HepG2 (cell line): ENCODE data around the gene RASA2. TPM values are rescaled to one million over a fixed set of nuclear protein-coding genes. Genes with fewer than 3 reads are reported as not detected.

Source experiments
- ATAC-seq: fragments of 200-7000 bp; cut with Tn5 transposase; 3 replicates; pipeline ENCODE4 v1.9.1; 2020; ENCODE audit warnings: mild to moderate bottlenecking, moderate library complexity
- BruUV-seq: library from RNA; stranded (reverse); fragments of 400-500 nt; replicated peaks from 2 replicates; lab custom pipeline; 2021; lab: Mats Ljungman, UMichigan
- CTCF ChIA-PET: fragments of 300-600 bp; formaldehyde crosslinking; extraction: SDS; loops from one replicate; lab custom pipeline; 2021; ENCODE audit warnings: low total read pairs, inconsistent platforms, low intra/inter-chr PET ratio; lab: Yijun Ruan, JAX
- POLR2A ChIA-PET: fragments of 350-600 bp; sonication (Branson Sonifier 250); formaldehyde crosslinking; loops from one replicate; lab custom pipeline; 2020; ENCODE audit warnings: antibody characterized with exemption, inconsistent platforms; lab: Yijun Ruan, JAX
- DNase-seq: peaks from one replicate; pipeline ENCODE4 v3.0.0-alpha.2; 2015; ENCODE audit warnings: low spot score
- FAIRE-seq: peaks from 3 replicates; lab custom pipeline; 2011; peaks lifted over from hg19 to GRCh38; lab: Jason Lieb, UNC
- H2AFZ ChIP-seq: one replicate; pipeline ENCODE4 v1.6.1; 2011; ENCODE audit warnings: low read length, inconsistent platforms
- H3K27ac ChIP-seq: fragments of 300-600 bp; 3 replicates; pipeline ENCODE4 v1.8.0; 2011; ENCODE audit warnings: mixed run types, mild to moderate bottlenecking, mixed read lengths, low read length, inconsistent platforms; ENCODE audit not compliant: insufficient read depth; ENCODE audit errors: extremely low read length
- H3K27me3 ChIP-seq, 2 experiments: fragments of 200-600 bp in 1 of 2; 2 replicates in 1 of 2; 3 replicates in 1 of 2; pipeline versions ENCODE4 v1.6.0 to v1.8.0; 2011; ENCODE audit warnings: low read length in 2 of 2, mild to moderate bottlenecking in 2 of 2, moderate library complexity in 2 of 2, inconsistent platforms in 1 of 2; ENCODE audit not compliant: insufficient read depth in 2 of 2, control insufficient read depth in 1 of 2
- H3K36me3 ChIP-seq, 2 experiments: fragments of 200-600 bp in 1 of 2; replicated peaks in 1 of 2; 2 replicates in 1 of 2; 3 replicates in 1 of 2; pipeline versions ENCODE4 v1.5.1 to v1.8.0; 2011; ENCODE audit warnings: low read length in 2 of 2, inconsistent platforms in 1 of 2; ENCODE audit not compliant: insufficient read depth in 2 of 2, control insufficient read depth in 1 of 2
- H3K4me1 ChIP-seq: 2 replicates; pipeline ENCODE4 v1.5.1; 2012; ENCODE audit warnings: low read length, inconsistent platforms; ENCODE audit not compliant: insufficient read depth
- H3K4me2 ChIP-seq: 2 replicates; pipeline ENCODE4 v1.6.0; 2011; ENCODE audit warnings: low read depth, low read length, inconsistent platforms
- H3K4me3 ChIP-seq, 3 experiments: fragments of 200-600 bp in 1 of 3; sonication (generic), shearing (Covaris generic) in 1 of 3; replicated peaks in 1 of 3; 2 replicates each; pipeline ENCODE4 v1.5.1; 2011 to 2016; ENCODE audit warnings: low read length in 3 of 3, inconsistent platforms in 2 of 3, low read depth in 2 of 3, mild to moderate bottlenecking in 2 of 3, control low read depth in 1 of 3, mixed read lengths in 1 of 3; ENCODE audit not compliant: insufficient read depth in 1 of 3
- H3K79me2 ChIP-seq: one replicate; pipeline ENCODE4 v1.6.1; 2011; ENCODE audit warnings: low read length, inconsistent platforms; ENCODE audit not compliant: insufficient read depth
- H3K9ac ChIP-seq: 2 replicates; pipeline ENCODE4 v1.6.0; 2011; ENCODE audit warnings: mild to moderate bottlenecking, low read depth, low read length, inconsistent platforms; ENCODE audit not compliant: insufficient read depth
- H3K9me3 ChIP-seq: 2 replicates; pipeline ENCODE4 v1.5.1; 2012; ENCODE audit warnings: mild to moderate bottlenecking, low read length
- H4K20me1 ChIP-seq: 2 replicates; pipeline ENCODE4 v1.6.0; 2011; ENCODE audit warnings: inconsistent platforms, mild to moderate bottlenecking, low read length, moderate library complexity; ENCODE audit not compliant: insufficient read depth
- HMGXB3 ChIP-seq: sonication (generic); formaldehyde crosslinking; IDR thresholded peaks from 2 replicates; pipeline ENCODE4 v1.4.0; 2020; ENCODE audit warnings: missing genetic modification reagents, borderline replicate concordance
- HNRNPUL1 ChIP-seq: fragments of 200-400 bp; formaldehyde crosslinking; IDR thresholded peaks from 2 replicates; pipeline ENCODE4 v1.6.1; 2017; ENCODE audit warnings: low read depth, mild to moderate bottlenecking, low read length, moderate library complexity
- MLXIP ChIP-seq: sonication (generic); formaldehyde crosslinking; IDR thresholded peaks from 2 replicates; pipeline ENCODE4 v1.9.0; 2021; ENCODE audit warnings: missing genetic modification reagents, borderline replicate concordance
- NFRKB ChIP-seq: fragments of 450-650 bp; IDR thresholded peaks from 2 replicates; pipeline ENCODE4 v1.6.1; 2017
- PATZ1 ChIP-seq: sonication (generic); formaldehyde crosslinking; IDR thresholded peaks from 2 replicates; pipeline ENCODE4 v1.4.0; 2020; ENCODE audit warnings: missing genetic modification reagents
- PLRG1 ChIP-seq: fragments of 450-650 bp; conservative IDR thresholded peaks from 2 replicates; pipeline ENCODE4 v1.6.1; 2016
- SETDB1 ChIP-seq: sonication (generic); formaldehyde crosslinking; IDR thresholded peaks from 2 replicates; pipeline ENCODE4 v1.5.1; 2020; ENCODE audit warnings: missing genetic modification reagents, mild to moderate bottlenecking, borderline replicate concordance
- WGBS: methylation state at CpG from one replicate; pipeline ENCODE4 v1.1.6; 2017; ENCODE audit warnings: low lambda C conversion rate; 5-methylcytosine and 5-hydroxymethylcytosine counted together
- in situ Hi-C: cut with HindIII; loops from 2 replicates; pipeline ENCODE4 v1.10.0; 2017; ENCODE audit warnings: low pct_unique_long_range_greater_than_20kb; ENCODE audit not compliant: extremely low pct_ligation_motif_present
- intact Hi-C: fragments of 100-400 bp; cut with micrococcal nuclease; formaldehyde crosslinking; loops from one replicate; pipeline ENCODE4 v1.10.0; 2022; ENCODE audit not compliant: unreplicated experiment
- polyA plus RNA-seq, 8 experiments: library from polyadenylated mRNA; depleted of rRNA in 3 of 8; stranded (reverse) in 7 of 8; unstranded in 1 of 8; fragments of >200 nt; fragmentation: Illumina TruSeq in 4 of 8; extraction: Trizol in 4 of 8; gene quantifications; 2 replicates each; pipeline versions ENCODE4 v1.2.1 to v1.2.3, GENCODE V29; 2011 to 2016; ENCODE audit warnings: low read depth in 4 of 8, missing spikeins in 1 of 8, mixed read lengths in 1 of 8; ENCODE audit not compliant: insufficient read depth in 1 of 8
- total RNA-seq, 5 experiments: library from RNA; depleted of rRNA; stranded (reverse); fragments of >200 nt; fragmentation: Illumina TruSeq; extraction: Trizol; gene quantifications; 2 replicates each; pipeline ENCODE4 v1.2.3, GENCODE V29; 2016; ENCODE audit warnings: low read depth in 1 of 5

RASA2 gene
- total and polyA plus RNA-seq, 2 of the 13 experiments (the other 11 are each of a cell fraction or from before 2014, with no cell fraction given) = 5.4 to 8.5 TPM

- no peaks in the 10 kb centered on the region for H3K27me3 ChIP-seq
- H3K4me3 ChIP-seq = no peak overlapping the region
- no peaks in the 10 kb centered on the region for H3K9me3 ChIP-seq
- POLR2A ChIA-PET = no interaction called here
- TF ChIP-seq NFRKB (no peak), MLXIP (CRISPR knock-in tag) (no peak), SETDB1 (CRISPR knock-in tag) (no peak), PATZ1 (no peak), PLRG1 (no peak), HMGXB3 (CRISPR knock-in tag) (no peak), HNRNPUL1 (no peak)
- no peak for FAIRE-seq
- 94% methylated on average over 2 of the region's 2 CpGs for WGBS
- no peak overlapping the region for H3K4me2 ChIP-seq
- no peaks in the 10 kb centered on the region for H4K20me1 ChIP-seq
- no peak for ATAC-seq
- CTCF ChIA-PET = no interaction called here
- H3K9ac ChIP-seq = no peak overlapping the region
- intact Hi-C loops (no loop called here), in situ Hi-C loops (no loop called here)
- H3K4me1 ChIP-seq = no peaks in the 10 kb centered on the region
- H3K36me3 ChIP-seq = peaks cover 5 to 8% of the 10 kb centered on the region in 2 experiments
- H2AFZ ChIP-seq = no peak overlapping the region
- DNase-seq = no peak
- no TSS peak for BruUV-seq
- H3K27ac ChIP-seq = no peak overlapping the region
- H3K79me2 ChIP-seq = no peaks in the 10 kb centered on the region
These were observed 64.3 kb downstream of the RASA2 start for GRCh38 chr3:141550926-141551665.
